Esophagus squamous epithelium (tissue), 5 donors: ENCODE results near the gene RPN2. TPM values are rescaled to one million over a fixed set of nuclear protein-coding genes. Genes with fewer than 3 reads are reported as not detected.

Source experiments
- DNase-seq: peaks from one replicate; lab custom pipeline; 2025; lab: John Stamatoyannopoulos, UW
- H3K27ac ChIP-seq, 4 donors: fragments of 200-600 bp; sonication (generic); one replicate each; pipeline ENCODE4 v1.5.1; 2016 to 2019; ENCODE audit warnings: mild to moderate bottlenecking in 1 of 4
- H3K27me3 ChIP-seq, 4 donors: fragments of 200-600 bp; sonication (generic); 1 replicate in 3 of 4; 2 replicates in 1 of 4; pipeline versions ENCODE4 v1.5.1 to v1.6.0; 2017 to 2021; ENCODE audit warnings: antibody characterized with exemption in 1 of 4
- H3K36me3 ChIP-seq, 3 donors: fragments of 200-600 bp; sonication (generic); one replicate each; pipeline ENCODE4 v1.5.1; 2016 to 2019
- H3K4me1 ChIP-seq, 3 donors: fragments of 200-600 bp; sonication (generic); one replicate each; pipeline ENCODE4 v1.5.1; 2017 to 2019
- H3K4me3 ChIP-seq, 4 donors: fragments of 200-600 bp; sonication (generic); 1 replicate in 3 of 4; 2 replicates in 1 of 4; pipeline ENCODE4 v1.5.1; 2016 to 2019; ENCODE audit warnings: mild to moderate bottlenecking in 2 of 4, moderate library complexity in 1 of 4
- H3K9me3 ChIP-seq, 3 donors: fragments of 200-600 bp; sonication (generic); one replicate each; pipeline ENCODE4 v1.5.1; 2016 to 2019
- POLR2A ChIP-seq, 4 donors: fragments of 450-650 bp; IDR thresholded peaks; one replicate each; pipeline ENCODE4 v1.6.1; 2017; ENCODE audit warnings: antibody characterized with exemption in 4 of 4, mild to moderate bottlenecking in 4 of 4, moderate library complexity in 3 of 4
- WGBS, 2 donors: methylation state at CpG; one replicate each; pipeline ENCODE4 v1.1.5; 2018; 5-methylcytosine and 5-hydroxymethylcytosine counted together
- intact Hi-C: fragments of 100-400 bp; cut with DNase I; formaldehyde crosslinking; loops from one replicate; pipeline ENCODE4 v1.15.0; 2022
- total RNA-seq, 4 donors: library from RNA; depleted of rRNA; stranded (reverse); fragments of >200 nt; gene quantifications; one replicate each; pipeline ENCODE4 v1.1.0, GENCODE V29; 2016
- TF ChIP-seq, protein P1 (sequence below), 6 experiments: fragments of 450-650 bp in 4 of 6; fragments of 200-600 bp in 2 of 6; sonication (generic) in 2 of 6; IDR thresholded peaks; one replicate each; pipeline ENCODE4 v1.5.1; 2016 to 2019; ENCODE audit warnings: antibody characterized with exemption in 6 of 6, mild to moderate bottlenecking in 4 of 6, moderate library complexity in 4 of 6
- donor health status: DM: yes; HTN: yes; CAD: no.

Gene RPN2
- total RNA-seq, 4 donors from 2014 or later, result 104 to 167 (median 137) TPM

DNA sequence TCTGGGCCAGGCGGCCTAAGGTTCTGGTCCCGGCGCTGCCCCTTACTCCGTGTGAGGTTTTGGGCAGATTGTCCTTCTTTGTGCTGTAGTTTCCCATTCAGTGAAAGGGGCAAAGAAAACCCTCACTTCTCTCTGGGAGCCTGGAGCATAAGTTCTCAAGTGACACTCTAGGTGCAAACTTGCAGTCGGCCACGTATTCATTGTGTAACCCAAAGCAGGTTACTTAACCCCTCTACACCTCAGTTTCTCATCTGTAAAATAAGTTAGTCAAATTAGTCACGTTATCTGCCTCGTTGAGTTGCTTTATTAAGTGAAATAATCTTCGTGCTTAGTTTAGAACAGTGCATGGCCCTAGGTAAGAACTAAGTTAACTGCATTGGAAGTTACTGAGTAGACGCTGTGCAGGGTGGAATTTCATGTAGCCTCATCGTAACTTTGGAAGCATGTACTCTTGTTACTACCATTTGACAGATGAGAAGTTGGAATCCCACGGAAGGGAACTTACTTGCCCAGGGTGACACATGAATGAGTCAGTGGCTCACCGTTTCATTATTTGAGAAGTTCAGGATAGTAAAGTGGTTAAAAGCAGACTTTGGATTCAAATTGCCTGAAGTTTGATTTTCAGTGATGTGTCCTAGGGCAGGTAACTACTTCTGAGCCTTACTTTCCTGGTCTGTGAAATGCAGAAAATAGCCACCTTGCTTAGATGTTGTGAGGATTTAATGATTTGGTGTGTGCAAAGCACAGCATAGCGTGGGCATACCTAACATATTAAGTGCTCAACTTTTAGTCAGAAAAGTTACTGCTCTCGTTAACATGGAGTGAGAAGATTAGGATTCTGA, 774 bp downstream of the RPN2 start:
- no peaks in the 10 kb centered on the region for H3K27me3 ChIP-seq
- 5 to 6% methylated on average over 11 to 14 of the region's 15 CpGs for WGBS, 2 donors
- H3K27ac ChIP-seq, result peak overlapping the region; percentile 94 to 98 (median 97)
- intact Hi-C loops, result no loop called here
- peak overlapping the region; percentile 70 to 90 (median 89) for H3K4me3 ChIP-seq
- H3K4me1 ChIP-seq, result peaks cover 7 to 61% (median 23%) of the 10 kb centered on the region in 3 donors
- TF ChIP-seq, protein P1, sequence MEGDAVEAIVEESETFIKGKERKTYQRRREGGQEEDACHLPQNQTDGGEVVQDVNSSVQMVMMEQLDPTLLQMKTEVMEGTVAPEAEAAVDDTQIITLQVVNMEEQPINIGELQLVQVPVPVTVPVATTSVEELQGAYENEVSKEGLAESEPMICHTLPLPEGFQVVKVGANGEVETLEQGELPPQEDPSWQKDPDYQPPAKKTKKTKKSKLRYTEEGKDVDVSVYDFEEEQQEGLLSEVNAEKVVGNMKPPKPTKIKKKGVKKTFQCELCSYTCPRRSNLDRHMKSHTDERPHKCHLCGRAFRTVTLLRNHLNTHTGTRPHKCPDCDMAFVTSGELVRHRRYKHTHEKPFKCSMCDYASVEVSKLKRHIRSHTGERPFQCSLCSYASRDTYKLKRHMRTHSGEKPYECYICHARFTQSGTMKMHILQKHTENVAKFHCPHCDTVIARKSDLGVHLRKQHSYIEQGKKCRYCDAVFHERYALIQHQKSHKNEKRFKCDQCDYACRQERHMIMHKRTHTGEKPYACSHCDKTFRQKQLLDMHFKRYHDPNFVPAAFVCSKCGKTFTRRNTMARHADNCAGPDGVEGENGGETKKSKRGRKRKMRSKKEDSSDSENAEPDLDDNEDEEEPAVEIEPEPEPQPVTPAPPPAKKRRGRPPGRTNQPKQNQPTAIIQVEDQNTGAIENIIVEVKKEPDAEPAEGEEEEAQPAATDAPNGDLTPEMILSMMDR (IDR thresholded peaks at IDR 0.05), result no peak
- no peak for TF ChIP-seq POLR2A (IDR thresholded peaks at IDR 0.05)
- H3K36me3 ChIP-seq, result peaks cover 0 to 29% (median 6%) of the 10 kb centered on the region in 3 donors
- no peak for DNase-seq
- H3K9me3 ChIP-seq, result no peaks in the 10 kb centered on the region

DNA sequence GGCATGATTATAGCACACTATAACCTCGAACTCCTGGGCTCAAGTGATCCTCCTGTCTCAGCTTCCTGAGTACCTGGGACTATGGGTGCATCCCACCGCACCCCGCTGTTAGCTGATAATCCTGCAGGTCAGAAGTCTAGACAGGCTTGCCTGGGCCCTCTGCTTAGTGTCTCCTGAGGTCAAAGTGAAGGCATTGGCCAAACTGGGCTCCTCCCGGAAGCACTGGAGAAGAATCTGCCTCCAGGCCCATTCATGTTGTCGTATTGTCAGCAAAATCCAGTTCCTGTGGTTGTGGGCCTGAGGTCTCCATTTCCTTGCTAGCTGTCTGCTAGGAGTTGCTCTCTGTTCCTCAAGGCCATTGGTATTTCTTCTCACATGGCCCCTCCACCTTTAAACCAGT, 6.6 kb downstream of the RPN2 start:
- intact Hi-C loops, result no loop called here
- no peaks in the 10 kb centered on the region for H3K9me3 ChIP-seq
- DNase-seq, result no peak
- no peak overlapping the region for H3K27ac ChIP-seq
- H3K4me3 ChIP-seq, result no peak overlapping the region
- no peaks in the 10 kb centered on the region for H3K27me3 ChIP-seq
- peaks cover 4 to 66% (median 15%) of the 10 kb centered on the region in 3 donors for H3K4me1 ChIP-seq
- TF ChIP-seq, protein P1 (IDR thresholded peaks at IDR 0.05), result no peak
- 75 to 91% methylated on average over 4 to 5 of the region's 5 CpGs for WGBS, 2 donors
- H3K36me3 ChIP-seq, result peaks cover 0 to 82% (median 13%) of the 10 kb centered on the region in 3 donors

DNA sequence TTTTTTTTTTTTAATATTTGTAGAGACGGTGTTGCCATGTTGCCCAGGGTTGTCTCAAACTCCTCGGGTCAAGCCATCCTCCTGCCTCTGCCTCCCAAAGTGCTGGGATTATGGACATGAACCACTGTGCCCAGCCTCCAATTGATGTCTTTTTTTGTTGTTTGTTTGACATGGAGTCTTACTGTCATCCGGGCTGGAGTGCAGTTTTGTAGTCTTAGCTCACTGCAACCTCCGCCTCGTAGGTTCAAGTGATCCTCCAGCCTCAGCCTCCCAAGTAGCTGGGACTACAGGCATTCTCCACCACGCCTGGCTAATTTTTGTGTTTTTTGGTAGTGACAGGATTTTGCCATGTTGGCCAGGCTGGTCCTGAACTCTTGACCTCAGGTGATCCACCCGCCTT, 9.7 kb downstream of the RPN2 start:
- TF ChIP-seq, protein P1 (IDR thresholded peaks at IDR 0.05), result no peak
- no peak for TF ChIP-seq POLR2A (IDR thresholded peaks at IDR 0.05)
- no peak overlapping the region for H3K27ac ChIP-seq

DNA sequence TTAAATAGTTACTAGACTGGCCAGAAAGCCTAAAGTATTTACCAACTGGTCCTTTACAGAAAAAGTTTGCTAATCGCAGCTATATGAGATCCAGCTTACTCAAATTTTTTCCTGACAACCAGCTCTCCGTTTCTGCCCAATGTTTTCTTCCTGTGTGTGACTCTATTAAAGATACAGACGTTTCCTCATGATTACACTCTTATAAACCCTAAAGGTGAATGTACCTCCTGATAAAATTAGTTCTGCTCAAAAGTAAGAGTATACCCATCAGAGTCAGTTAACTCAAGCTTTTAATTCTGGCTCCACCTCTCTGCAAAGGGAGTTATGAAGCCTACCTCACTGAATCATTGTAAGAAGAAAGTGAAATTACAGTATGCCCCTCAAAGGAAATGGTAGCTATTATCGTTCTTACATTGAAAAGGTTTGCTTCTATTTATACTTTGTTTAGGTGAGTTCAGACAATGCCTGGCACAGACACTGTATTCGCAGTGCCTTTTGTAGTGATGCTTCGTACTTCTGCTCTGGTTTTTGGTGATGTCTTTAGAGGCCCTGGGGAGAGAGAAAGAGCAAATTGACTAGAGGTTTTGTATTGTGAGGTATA, 10.4 kb downstream of the RPN2 start:
- H3K4me1 ChIP-seq, result peaks cover under 1 to 66% (median 6%) of the 10 kb centered on the region in 3 donors
- intact Hi-C loops, result loop anchor here (10.0 kb wide), 1 partner anchor 195 kb away; no protein-coding TSS in a partner anchor

More for the DNA sequence above, 9.7 kb downstream of the RPN2 start:
- Histone ChIP-seq H3K36me3 (peaks cover 0 to 86% (median 13%) of the 10 kb centered on the region in 3 donors), H3K4me3 (no peak overlapping the region), H3K27me3 (no peaks in the 10 kb centered on the region), H3K4me1 (peaks cover 0 to 66% (median 8%) of the 10 kb centered on the region in 3 donors), H3K9me3 (no peaks in the 10 kb centered on the region)
- 83 to 100% methylated on average over 4 to 6 of the region's 7 CpGs for WGBS, 2 donors
- DNase-seq, result no peak
- intact Hi-C loops, result no loop called here

More for the DNA sequence above, 10.4 kb downstream of the RPN2 start:
- no peak for DNase-seq
- no peaks in the 10 kb centered on the region for H3K9me3 ChIP-seq
- TF ChIP-seq POLR2A (IDR thresholded peaks at IDR 0.05), result no peak
- TF ChIP-seq, protein P1 (IDR thresholded peaks at IDR 0.05), result no peak
- H3K27me3 ChIP-seq, result no peaks in the 10 kb centered on the region
- H3K27ac ChIP-seq, result no peak overlapping the region
- H3K4me3 ChIP-seq, result no peak overlapping the region
- H3K36me3 ChIP-seq, result peaks cover 0 to 86% (median 10%) of the 10 kb centered on the region in 3 donors
- 50% methylated on average over 6 of the region's 6 CpGs for WGBS, 2 donors
